ENCODE measurements around the gene IL4I1. TPM values are rescaled to one million over a fixed set of nuclear protein-coding genes. Genes with fewer than 3 reads are reported as not detected.

Gene IL4I1
- total RNA-seq, 1 experiment from 2014 or later, result 0.61 TPM

DNA sequence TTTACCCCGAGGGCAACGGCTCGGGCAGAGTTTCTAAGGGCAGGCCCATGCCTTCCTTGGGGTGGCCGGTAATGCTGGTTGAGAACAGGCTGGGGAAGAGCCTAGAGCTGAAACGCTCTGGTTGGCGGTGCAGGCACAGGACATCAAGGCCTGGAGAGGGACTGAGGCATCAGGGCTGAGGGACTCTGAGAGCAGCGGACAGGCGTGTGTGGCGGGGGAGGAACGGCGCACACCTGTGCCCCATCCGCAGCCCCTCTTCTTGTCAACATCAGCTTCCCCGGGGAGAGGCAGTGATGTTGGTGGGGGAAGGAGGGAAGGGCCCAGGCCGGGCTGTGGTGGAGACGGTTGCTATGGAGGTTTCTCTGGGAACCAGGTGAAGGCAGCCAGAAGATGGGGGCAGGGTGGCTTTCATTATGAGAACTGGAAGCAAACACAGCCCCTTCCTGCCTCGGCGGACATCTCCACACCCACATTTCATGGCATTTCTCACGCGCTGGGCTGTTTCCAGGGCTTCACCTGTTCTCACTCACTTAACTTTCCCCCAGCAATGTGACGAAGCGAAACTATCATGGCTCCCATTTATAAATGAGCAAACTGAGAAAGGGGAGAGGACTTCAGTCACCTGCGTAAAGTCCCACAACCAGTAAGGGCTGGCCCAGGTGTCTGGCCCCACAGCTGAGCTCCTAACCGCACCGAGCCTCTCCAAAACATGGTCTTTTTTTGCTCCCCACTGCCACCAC is 24.1 kb upstream of the IL4I1 start:
- H3K9me3 Mint-ChIP-seq, result no peaks in the 10 kb centered on the region
- WGBS (ENCODE audit: extremely low coverage, insufficient read length, low lambda C conversion rate), result no CpG with 5 or more reads among the region's 24 CpGs
- no peaks in the 10 kb centered on the region for H3K23me2 ChIP-seq (ENCODE audit: insufficient read length, low read depth, low read length, poor library complexity, severe bottlenecking)
- no peak for DNase-seq
- no peak overlapping the region for H4K5ac ChIP-seq (ENCODE audit: insufficient read length, low read depth, low read length)
- no peaks in the 10 kb centered on the region for H3K27me3 ChIP-seq (ENCODE audit: insufficient read depth, low read length)
- no peak overlapping the region for H3K27ac ChIP-seq (ENCODE audit: insufficient read length, low read depth, low read length)
- H3K4me1 Mint-ChIP-seq, result peaks cover 25 to 51% of the 10 kb centered on the region in 2 experiments
- H3K4me3 Mint-ChIP-seq, result no peak overlapping the region
- no peak overlapping the region for H3K4ac ChIP-seq (ENCODE audit: low read depth, low read length)
- no peak overlapping the region; the same call in 1 of the 2 replicates for H3K14ac ChIP-seq (ENCODE audit: insufficient read depth, low read length)
- H3K27me3 Mint-ChIP-seq (ENCODE audit: low read depth), result no peaks in the 10 kb centered on the region
- H3K56ac ChIP-seq (ENCODE audit: insufficient read length, low read depth, low read length), result no peak overlapping the region
- H3K27ac Mint-ChIP-seq, result peak overlapping the region; percentile 81 to 93 (median 91); a peak in 6 of 7 replicates
- TF ChIP-seq, protein P1, sequence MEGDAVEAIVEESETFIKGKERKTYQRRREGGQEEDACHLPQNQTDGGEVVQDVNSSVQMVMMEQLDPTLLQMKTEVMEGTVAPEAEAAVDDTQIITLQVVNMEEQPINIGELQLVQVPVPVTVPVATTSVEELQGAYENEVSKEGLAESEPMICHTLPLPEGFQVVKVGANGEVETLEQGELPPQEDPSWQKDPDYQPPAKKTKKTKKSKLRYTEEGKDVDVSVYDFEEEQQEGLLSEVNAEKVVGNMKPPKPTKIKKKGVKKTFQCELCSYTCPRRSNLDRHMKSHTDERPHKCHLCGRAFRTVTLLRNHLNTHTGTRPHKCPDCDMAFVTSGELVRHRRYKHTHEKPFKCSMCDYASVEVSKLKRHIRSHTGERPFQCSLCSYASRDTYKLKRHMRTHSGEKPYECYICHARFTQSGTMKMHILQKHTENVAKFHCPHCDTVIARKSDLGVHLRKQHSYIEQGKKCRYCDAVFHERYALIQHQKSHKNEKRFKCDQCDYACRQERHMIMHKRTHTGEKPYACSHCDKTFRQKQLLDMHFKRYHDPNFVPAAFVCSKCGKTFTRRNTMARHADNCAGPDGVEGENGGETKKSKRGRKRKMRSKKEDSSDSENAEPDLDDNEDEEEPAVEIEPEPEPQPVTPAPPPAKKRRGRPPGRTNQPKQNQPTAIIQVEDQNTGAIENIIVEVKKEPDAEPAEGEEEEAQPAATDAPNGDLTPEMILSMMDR (conservative IDR thresholded peaks at IDR 0.05), result no peak
- peaks cover 6% of the 10 kb centered on the region for H3K79me1 ChIP-seq (ENCODE audit: insufficient read depth, low read depth, low read length, poor library complexity, severe bottlenecking)
- no peak overlapping the region for H2BK12ac ChIP-seq (ENCODE audit: insufficient read length, low read depth, low read length)
- peaks cover 27% of the 10 kb centered on the region; the same call in 1 of the 2 replicates for H3K79me2 ChIP-seq (ENCODE audit: insufficient read depth, low read length)
- H3K9ac ChIP-seq (ENCODE audit: extremely low read depth, insufficient read length, low read length), result no peak overlapping the region
- no peak overlapping the region for H2AFZ ChIP-seq (ENCODE audit: low read length)
- H2BK20ac ChIP-seq (ENCODE audit: low read depth, low read length, poor library complexity, severe bottlenecking), result no peak overlapping the region
- no peak overlapping the region for H2BK5ac ChIP-seq (ENCODE audit: insufficient read length, low read length)
- H3K36me3 Mint-ChIP-seq (ENCODE audit: insufficient read depth in 1 of 3, low read depth in 3 of 3), result peaks cover 54 to 88% (median 82%) of the 10 kb centered on the region in 3 experiments
- H3K4me2 ChIP-seq (ENCODE audit: insufficient read depth, insufficient read length, low read length), result no peak overlapping the region
- H3K9me3 ChIP-seq (ENCODE audit: control insufficient read depth, low read depth, low read length), result no peaks in the 10 kb centered on the region
- H2BK15ac ChIP-seq (ENCODE audit: low read depth, low read length), result no peak overlapping the region
- no peak overlapping the region for H3K23ac ChIP-seq (ENCODE audit: insufficient read length, low read depth, low read length)
- no peak overlapping the region for H2AK5ac ChIP-seq (ENCODE audit: insufficient read length, low read length)
- no peaks in the 10 kb centered on the region for H3K4me1 ChIP-seq (ENCODE audit: insufficient read depth, low read length)
- H3T11ph ChIP-seq (ENCODE audit: low read length), result no peak overlapping the region
- H3K18ac ChIP-seq (ENCODE audit: insufficient read length, low read depth, low read length), result no peak overlapping the region
- no peak overlapping the region for H2BK120ac ChIP-seq (ENCODE audit: low read depth, low read length, poor library complexity, severe bottlenecking)
- H4K91ac ChIP-seq (ENCODE audit: insufficient read length, low read depth, low read length), result no peak overlapping the region
- H4K20me1 ChIP-seq (ENCODE audit: control insufficient read depth, insufficient read depth, insufficient read length), result peaks cover 4% of the 10 kb centered on the region
- H4K8ac ChIP-seq (replicated peaks; ENCODE audit: insufficient read length, low read depth, low read length), result no peak overlapping the region

All from H9 (cell line).